Right lobe of liver (tissue), 4 donors: ENCODE data around the gene ENTR1.

Experiments
- CTCF ChIP-seq, 4 donors: fragments of 200-600 bp in 3 of 4; fragments of 450-650 bp in 1 of 4; IDR thresholded peaks; one replicate each; pipeline versions ENCODE4 v1.5.1 to v1.8.0; 2016 to 2022; ENCODE audit warnings: antibody characterized with exemption in 4 of 4, mild to moderate bottlenecking in 2 of 4
- POLR2A ChIP-seq: fragments of 450-650 bp; IDR thresholded peaks from one replicate; pipeline ENCODE4 v1.6.1; 2017; ENCODE audit warnings: antibody characterized with exemption, mild to moderate bottlenecking
- donor health status: DM: no; HTN: no; CAD: no.
- donor health status: DM: no; HTN: no; CAD: no.
- donor health status: DM: no; HTN: yes; CAD: no.

DNA sequence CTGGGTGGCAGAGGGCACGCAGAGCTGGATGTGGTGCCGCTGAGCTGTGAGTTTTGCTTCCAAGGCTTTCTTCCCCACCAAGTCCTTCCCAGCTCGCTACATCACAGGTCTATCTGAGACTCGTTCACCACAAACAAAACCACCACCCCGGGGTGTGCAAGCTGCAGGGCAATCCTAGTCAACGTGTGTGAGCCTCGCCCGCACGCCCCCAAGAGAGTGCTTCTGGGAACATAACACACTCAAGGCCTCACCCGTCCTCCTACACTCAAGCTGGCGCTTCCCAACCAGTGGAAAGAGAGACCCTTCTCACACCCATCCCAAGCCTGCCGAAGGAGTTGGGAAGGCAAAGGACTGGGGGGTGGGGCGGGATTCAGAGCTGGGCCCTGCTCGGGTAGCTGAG lies 21.0 kb downstream of the ENTR1 start:
- TF ChIP-seq CTCF (IDR thresholded peaks at IDR 0.05), result no peak
- TF ChIP-seq POLR2A, result no peak
